NOMO-1 treated with dmso at 0.1 percent for 144 hours (cell line): ENCODE data around the gene ARHGDIA.

ENCODE experiments used
- DNase-seq: peaks from one replicate; lab custom pipeline; 2025; ENCODE audit not compliant: unreplicated experiment; lab: John Stamatoyannopoulos, UW

The ARHGDIA gene

GRCh38 chr17:81828656-81829055, 42.5 kb downstream of the ARHGDIA start:
- no peak for DNase-seq

DNA sequence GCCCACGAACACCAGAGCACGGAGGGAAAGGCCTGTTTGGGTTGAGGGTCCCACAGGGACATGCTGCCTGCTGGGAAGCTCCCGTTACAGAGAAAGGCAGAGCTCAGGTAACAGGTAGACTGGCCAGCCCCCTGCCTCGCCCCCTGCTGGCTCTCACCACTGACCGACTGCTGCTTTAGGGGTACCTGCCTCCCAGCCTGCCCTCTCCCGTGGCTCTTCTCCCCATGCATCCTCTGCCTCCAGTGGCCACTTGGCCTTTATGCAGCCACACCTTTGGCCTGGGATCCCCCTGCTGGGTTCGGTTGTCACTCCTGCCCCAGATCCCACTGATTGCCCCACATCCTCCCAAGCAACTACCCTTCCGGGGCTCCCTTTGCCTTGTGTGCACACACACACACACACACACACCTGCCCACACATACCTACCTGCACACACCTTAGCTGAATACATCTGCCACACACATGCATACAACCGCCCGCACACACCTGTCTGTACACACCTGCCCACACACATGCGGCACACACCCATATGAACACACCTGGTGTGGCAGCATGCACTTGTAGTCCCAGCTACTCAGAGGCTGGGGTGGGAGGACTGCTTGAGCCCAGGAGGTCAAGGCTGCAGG, 45.2 kb downstream of the ARHGDIA start:
- no peak for DNase-seq

DNA sequence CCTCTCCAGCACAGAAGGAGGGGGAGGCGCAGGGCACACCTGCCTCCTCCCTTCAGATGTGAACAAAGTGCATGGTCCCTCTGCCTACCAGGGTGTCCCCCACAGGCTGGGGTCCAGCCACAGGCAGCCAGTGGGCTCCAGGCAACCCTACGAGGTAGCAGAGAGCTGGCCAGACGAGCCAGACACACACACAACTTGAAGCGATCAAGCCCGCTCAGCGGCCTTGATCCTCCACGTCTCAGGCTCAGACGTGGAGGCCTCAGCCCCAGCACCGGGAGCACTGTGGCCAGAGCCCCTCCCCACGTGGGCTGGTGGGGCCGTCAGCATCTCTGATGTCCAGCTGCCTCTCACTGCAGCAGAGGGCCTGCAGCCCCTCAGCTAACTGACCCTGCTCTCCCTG, 46.5 kb downstream of the ARHGDIA start:
- no peak for DNase-seq

GRCh38 chr17:81823820-81824550, 47.2 kb downstream of the ARHGDIA start:
- no peak for DNase-seq

- no peak for DNase-seq
Measured at GRCh38 chr17:81822996-81823819, 47.9 kb downstream of the ARHGDIA start.

DNA sequence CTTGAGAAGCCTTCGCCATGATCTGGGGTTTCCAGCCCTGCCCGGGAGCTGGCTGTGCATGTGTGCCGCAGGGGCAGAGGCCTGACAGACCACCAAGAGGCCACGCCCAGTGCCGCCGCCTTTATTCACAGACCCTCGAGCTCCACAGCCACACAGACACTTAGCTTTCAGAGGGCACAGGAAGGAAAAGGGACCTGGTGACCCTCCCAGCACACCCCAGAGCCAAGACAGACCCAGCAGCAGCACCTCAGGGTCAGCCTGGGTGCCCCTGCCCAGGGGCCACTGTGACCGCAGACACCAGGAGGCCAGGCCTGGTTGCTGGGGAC, 48.9 kb downstream of the ARHGDIA start:
- no peak for DNase-seq

DNA sequence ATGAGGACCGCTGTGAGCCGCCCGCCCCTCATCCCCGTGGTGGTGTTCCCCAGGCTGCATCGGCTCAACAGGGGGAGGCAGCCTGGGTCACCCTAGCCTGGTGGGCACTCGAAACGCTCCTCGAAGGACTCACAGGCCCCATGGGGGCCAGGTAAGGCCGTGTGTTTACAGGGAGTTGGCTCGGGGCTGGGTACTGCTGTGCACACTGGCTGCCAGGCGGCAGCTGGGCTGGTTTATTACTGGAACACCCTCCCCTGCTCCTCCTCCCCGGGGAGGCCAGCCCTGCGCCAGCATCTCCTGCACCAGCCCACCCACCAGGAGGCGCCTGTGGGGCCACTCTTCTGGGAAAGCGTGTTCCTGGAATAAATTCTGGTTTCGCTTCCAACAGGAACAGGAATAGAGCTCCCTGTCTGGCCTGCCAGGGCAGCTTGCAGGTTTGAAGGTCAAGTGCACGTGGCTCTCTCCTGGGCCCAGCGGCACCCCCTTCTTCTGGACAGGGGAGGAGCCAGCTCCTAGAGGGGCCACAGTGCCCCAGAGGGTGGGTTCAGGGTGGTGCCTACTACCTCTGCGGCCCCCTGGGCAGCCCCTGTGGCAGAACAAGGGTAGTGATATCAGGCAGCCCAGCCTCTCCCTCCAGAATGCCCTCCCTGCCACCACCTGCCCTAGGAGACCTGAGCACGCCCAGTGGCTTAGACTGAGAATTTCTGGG, 49.4 kb downstream of the ARHGDIA start:
- DNase-seq: no peak

GRCh38 chr17:81821147-81821546, 50.0 kb downstream of the ARHGDIA start:
- DNase-seq: no peak

DNA sequence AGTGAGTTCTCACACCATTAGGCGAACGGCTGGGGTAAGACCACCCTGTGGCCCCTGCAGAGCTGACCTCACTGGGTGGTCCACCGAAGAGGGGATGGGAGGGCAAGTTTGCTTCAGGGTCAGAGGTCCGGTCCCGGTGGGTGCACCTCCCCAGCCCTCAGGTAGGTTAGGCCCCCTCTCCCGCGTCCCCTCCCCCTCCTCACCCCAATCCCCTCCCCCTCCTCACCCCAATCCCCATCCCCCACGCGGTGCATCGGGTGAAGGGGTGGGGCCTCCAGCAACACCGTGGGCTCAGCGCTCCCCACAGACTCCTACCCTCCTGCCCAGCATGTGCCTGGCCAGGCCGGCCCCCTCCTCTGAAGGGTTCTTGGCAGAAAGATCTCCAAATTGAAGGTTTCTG, 51.4 kb downstream of the ARHGDIA start:
- DNase-seq: no peak

DNA sequence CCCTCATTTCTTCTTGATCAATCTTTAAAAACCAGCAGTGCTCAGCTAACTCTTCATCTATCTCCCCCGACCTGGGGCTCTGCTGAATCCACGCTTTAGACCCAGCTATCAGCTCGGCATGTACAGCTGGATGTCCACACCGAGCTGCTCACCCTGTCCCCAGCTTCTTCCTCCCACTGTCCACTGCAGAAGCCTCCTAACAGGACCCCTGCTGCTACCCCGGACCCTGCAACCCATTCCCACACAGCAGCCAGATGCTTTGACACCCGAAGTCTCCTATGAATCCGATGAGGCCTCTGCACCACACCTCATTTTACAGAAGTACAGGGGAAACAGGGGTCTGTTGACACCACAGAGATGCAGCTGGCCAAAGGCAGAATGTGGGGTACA, 53.4 kb downstream of the ARHGDIA start:
- no peak for DNase-seq
